GM23338 (cell line): Measurements from ENCODE around the gene LATS2. TPM values are rescaled to one million over a fixed set of nuclear protein-coding genes. Genes with fewer than 3 reads are reported as not detected.

Experiments used
- ATAC-seq: fragments of 200-7000 bp; cut with Tn5 transposase; 3 replicates; pipeline ENCODE4 v1.9.1; 2020
- DNase-seq: peaks from one replicate; pipeline ENCODE4 v3.0.0-alpha.2; 2015; ENCODE audit warnings: low spot score
- H2AFZ ChIP-seq: fragments of 200-600 bp; sonication (generic); 2 replicates; pipeline ENCODE4 v1.8.0; 2016; ENCODE audit warnings: antibody characterized with exemption, mild to moderate bottlenecking, moderate library complexity
- H3F3A ChIP-seq: fragments of 200-600 bp; sonication (generic); replicated peaks from 2 replicates; pipeline ENCODE4 v1.8.0; 2017; ENCODE audit warnings: antibody characterized with exemption, mixed run types, low read depth
- H3K27ac ChIP-seq: fragments of 200-600 bp; sonication (generic); 2 replicates; pipeline ENCODE4 v1.6.1; 2016; ENCODE audit warnings: low read depth
- H3K27me3 ChIP-seq: fragments of 200-600 bp; sonication (generic); 2 replicates; pipeline ENCODE4 v1.8.0; 2016; ENCODE audit warnings: mild to moderate bottlenecking, mixed run types, moderate library complexity; ENCODE audit not compliant: insufficient read depth
- H3K36me3 ChIP-seq: fragments of 200-600 bp; sonication (generic); 2 replicates; pipeline ENCODE4 v1.8.0; 2016; ENCODE audit warnings: mild to moderate bottlenecking; ENCODE audit not compliant: insufficient read depth
- H3K4me1 ChIP-seq: fragments of 200-600 bp; sonication (generic); 2 replicates; pipeline ENCODE4 v1.8.0; 2016; ENCODE audit warnings: mild to moderate bottlenecking, moderate library complexity; ENCODE audit not compliant: insufficient read depth
- H3K4me2 ChIP-seq: fragments of 200-600 bp; sonication (generic); 2 replicates; pipeline ENCODE4 v1.7.1; 2017; ENCODE audit warnings: mixed run types
- H3K4me3 ChIP-seq: fragments of 200-600 bp; sonication (generic); 2 replicates; pipeline ENCODE4 v1.6.1; 2016; ENCODE audit warnings: mixed run types
- H3K79me2 ChIP-seq: fragments of 200-600 bp; sonication (generic); replicated peaks from 2 replicates; pipeline ENCODE4 v1.8.0; 2017; ENCODE audit warnings: mild to moderate bottlenecking; ENCODE audit not compliant: insufficient read depth
- H3K9me2 ChIP-seq: fragments of 200-600 bp; sonication (generic); 2 replicates; pipeline ENCODE4 v1.8.0; 2017; ENCODE audit not compliant: insufficient read depth
- H4K20me1 ChIP-seq: fragments of 200-600 bp; sonication (generic); replicated peaks from 2 replicates; pipeline ENCODE4 v1.8.0; 2017; ENCODE audit warnings: mild to moderate bottlenecking; ENCODE audit not compliant: insufficient read depth
- H3K27ac Mint-ChIP-seq: 2 replicates; pipeline ENCODE4 v1.8.0; 2020; ENCODE audit warnings: inconsistent platforms, mild to moderate bottlenecking, moderate library complexity, mixed read lengths
- H3K27me3 Mint-ChIP-seq: 3 replicates; pipeline ENCODE4 v1.8.0; 2022; ENCODE audit warnings: low read depth, mild to moderate bottlenecking, moderate library complexity, mixed read lengths, inconsistent platforms; ENCODE audit not compliant: insufficient read depth, poor library complexity
- H3K36me3 Mint-ChIP-seq: 3 replicates; pipeline ENCODE4 v1.8.0; 2021; ENCODE audit warnings: low read depth, mild to moderate bottlenecking, inconsistent platforms, moderate library complexity, mixed read lengths
- H3K4me1 Mint-ChIP-seq: 3 replicates; pipeline ENCODE4 v1.8.0; 2020; ENCODE audit warnings: mild to moderate bottlenecking, inconsistent platforms, mixed read lengths
- H3K4me3 Mint-ChIP-seq: 3 replicates; pipeline ENCODE4 v1.8.0; 2021; ENCODE audit warnings: moderate library complexity, mild to moderate bottlenecking, inconsistent platforms, mixed read lengths
- H3K9me3 Mint-ChIP-seq: 3 replicates; pipeline ENCODE4 v1.8.0; 2020; ENCODE audit warnings: moderate library complexity, mild to moderate bottlenecking, inconsistent platforms, mixed read lengths
- CREB1 ChIP-seq: fragments of 250-450 bp; sonication (Bioruptor Pico); IDR thresholded peaks from 2 replicates; pipeline ENCODE4 v1.5.0; 2020; ENCODE audit warnings: low read depth, mild to moderate bottlenecking, moderate library complexity
- CTCF ChIP-seq, 2 experiments: fragments of 200-600 bp in 1 of 2; sonication (generic) in 1 of 2; conservative IDR thresholded peaks; 2 replicates each; pipeline versions ENCODE4 v1.5.1 to v1.6.1; 2016 to 2017; ENCODE audit warnings: antibody characterized with exemption in 2 of 2, low read depth in 2 of 2, mild to moderate bottlenecking in 2 of 2, moderate library complexity in 1 of 2
- ETS1 ChIP-seq: IDR thresholded peaks from 2 replicates; pipeline ENCODE4 v1.6.1; 2016; ENCODE audit warnings: antibody characterized with exemption
- EZH2 ChIP-seq: fragments of 200-600 bp; sonication (generic); IDR thresholded peaks from one replicate; pipeline ENCODE4 v1.8.0; 2017; ENCODE audit warnings: antibody characterized with exemption, mild to moderate bottlenecking, low read depth; ENCODE audit not compliant: unreplicated experiment
- JUNB ChIP-seq: IDR thresholded peaks from one replicate; pipeline ENCODE4 v1.6.1; 2016; ENCODE audit warnings: antibody characterized with exemption; ENCODE audit not compliant: unreplicated experiment
- NANOG ChIP-seq: IDR thresholded peaks from 2 replicates; pipeline ENCODE4 v1.6.1; 2016; ENCODE audit warnings: antibody characterized with exemption, borderline replicate concordance
- POLR2AphosphoS5 ChIP-seq: IDR thresholded peaks from 2 replicates; pipeline ENCODE4 v1.6.1; 2016; ENCODE audit warnings: antibody characterized with exemption, low read depth
- STAT1 ChIP-seq: IDR thresholded peaks from one replicate; pipeline ENCODE4 v1.6.1; 2016; ENCODE audit warnings: antibody characterized with exemption; ENCODE audit not compliant: unreplicated experiment
- ZNF114 ChIP-seq: fragments of 250-450 bp; sonication (Bioruptor Pico); IDR thresholded peaks from 2 replicates; pipeline ENCODE4 v1.5.0; 2020; ENCODE audit warnings: mild to moderate bottlenecking, moderate library complexity
- ZNF331 ChIP-seq: fragments of 250-450 bp; sonication (Bioruptor Pico); IDR thresholded peaks from 2 replicates; pipeline ENCODE4 v1.5.0; 2020; ENCODE audit warnings: low read depth, mild to moderate bottlenecking, moderate library complexity
- ZNF462 ChIP-seq: fragments of 250-450 bp; sonication (Bioruptor Pico); IDR thresholded peaks from 2 replicates; pipeline ENCODE4 v1.5.0; 2020; ENCODE audit warnings: mild to moderate bottlenecking, moderate library complexity
- polyA plus RNA-seq: library from polyadenylated mRNA; unstranded; fragments of >200 nt; fragmentation: Nextera tagmentation; extraction: Ambion mirVana; gene quantifications from 2 replicates; pipeline ENCODE4 v1.2.1, GENCODE V29; 2016
- total RNA-seq: library from RNA; depleted of rRNA; stranded (reverse); fragments of >200 nt; shearing (Covaris generic); gene quantifications from 2 replicates; pipeline ENCODE4 v1.2.3, GENCODE V29; 2014
- TF ChIP-seq, protein P1 (sequence below): IDR thresholded peaks from one replicate; pipeline ENCODE4 v1.6.1; 2018; ENCODE audit warnings: antibody characterized with exemption; ENCODE audit not compliant: unreplicated experiment

The LATS2 gene
- total and polyA plus RNA-seq, 2 experiments from 2014 or later = 10.5 to 25.4 TPM

GRCh38 chr13:20969182-20969581, 92.2 kb downstream of the LATS2 start (continued):
- TF ChIP-seq ZNF462 (CRISPR knock-in tag) = no peak
- TF ChIP-seq EZH2 = no peak

GRCh38 chr13:20968745-20969144, 92.6 kb downstream of the LATS2 start:
- Mint-ChIP-seq H3K27me3 (peaks cover 2% of the 10 kb centered on the region), H3K27ac (no peak overlapping the region), H3K4me1 (peaks cover 3% of the 10 kb centered on the region; the same call in 2 of the 3 replicates), H3K4me3 (no peak overlapping the region), H3K36me3 (peaks cover 20% of the 10 kb centered on the region), H3K9me3 (peaks cover 18% of the 10 kb centered on the region; the same call in 2 of the 3 replicates)
- DNase-seq (no peak), ATAC-seq (no peak)
- no peaks in the 10 kb centered on the region for H3K36me3 ChIP-seq
- H3F3A ChIP-seq = no peaks in the 10 kb centered on the region; the same call in 1 of the 2 replicates
- no peak overlapping the region for H2AFZ ChIP-seq
- no peaks in the 10 kb centered on the region for H3K4me1 ChIP-seq
- no peaks in the 10 kb centered on the region for H3K27me3 ChIP-seq
- H3K9me2 ChIP-seq = no peaks in the 10 kb centered on the region
- no peak overlapping the region for H3K27ac ChIP-seq
- peaks cover 3% of the 10 kb centered on the region; the same call in 1 of the 2 replicates for H4K20me1 ChIP-seq
- no peak overlapping the region for H3K4me2 ChIP-seq
- no peaks in the 10 kb centered on the region for H3K79me2 ChIP-seq
- H3K4me3 ChIP-seq = no peak overlapping the region
- TF ChIP-seq ETS1 (no peak), NANOG (no peak), ZNF331 (no peak), STAT1 (no peak), POLR2AphosphoS5 (no peak), JUNB (no peak), EZH2 (no peak), CREB1 (CRISPR knock-in tag) (no peak), CTCF (conservative IDR thresholded peaks at IDR 0.05; ENCODE audit: low read depth in 2 of 2) (no peak), ZNF114 (CRISPR knock-in tag) (no peak)
- TF ChIP-seq, protein P1, sequence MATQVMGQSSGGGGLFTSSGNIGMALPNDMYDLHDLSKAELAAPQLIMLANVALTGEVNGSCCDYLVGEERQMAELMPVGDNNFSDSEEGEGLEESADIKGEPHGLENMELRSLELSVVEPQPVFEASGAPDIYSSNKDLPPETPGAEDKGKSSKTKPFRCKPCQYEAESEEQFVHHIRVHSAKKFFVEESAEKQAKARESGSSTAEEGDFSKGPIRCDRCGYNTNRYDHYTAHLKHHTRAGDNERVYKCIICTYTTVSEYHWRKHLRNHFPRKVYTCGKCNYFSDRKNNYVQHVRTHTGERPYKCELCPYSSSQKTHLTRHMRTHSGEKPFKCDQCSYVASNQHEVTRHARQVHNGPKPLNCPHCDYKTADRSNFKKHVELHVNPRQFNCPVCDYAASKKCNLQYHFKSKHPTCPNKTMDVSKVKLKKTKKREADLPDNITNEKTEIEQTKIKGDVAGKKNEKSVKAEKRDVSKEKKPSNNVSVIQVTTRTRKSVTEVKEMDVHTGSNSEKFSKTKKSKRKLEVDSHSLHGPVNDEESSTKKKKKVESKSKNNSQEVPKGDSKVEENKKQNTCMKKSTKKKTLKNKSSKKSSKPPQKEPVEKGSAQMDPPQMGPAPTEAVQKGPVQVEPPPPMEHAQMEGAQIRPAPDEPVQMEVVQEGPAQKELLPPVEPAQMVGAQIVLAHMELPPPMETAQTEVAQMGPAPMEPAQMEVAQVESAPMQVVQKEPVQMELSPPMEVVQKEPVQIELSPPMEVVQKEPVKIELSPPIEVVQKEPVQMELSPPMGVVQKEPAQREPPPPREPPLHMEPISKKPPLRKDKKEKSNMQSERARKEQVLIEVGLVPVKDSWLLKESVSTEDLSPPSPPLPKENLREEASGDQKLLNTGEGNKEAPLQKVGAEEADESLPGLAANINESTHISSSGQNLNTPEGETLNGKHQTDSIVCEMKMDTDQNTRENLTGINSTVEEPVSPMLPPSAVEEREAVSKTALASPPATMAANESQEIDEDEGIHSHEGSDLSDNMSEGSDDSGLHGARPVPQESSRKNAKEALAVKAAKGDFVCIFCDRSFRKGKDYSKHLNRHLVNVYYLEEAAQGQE = no peak
